Medulla oblongata (tissue), 1 donor: ENCODE data around the gene FAM181B.
"Not testable (repeated sequence)": the region's sequence is repeated elsewhere in the genome, so short reads cannot be mapped to it uniquely, and the experiment has no call there.

ENCODE experiments used
- DNase-seq: peaks from one replicate; pipeline ENCODE4 v3.0.0-alpha.2; 2015; ENCODE audit errors: extremely low spot score

Gene FAM181B

DNA sequence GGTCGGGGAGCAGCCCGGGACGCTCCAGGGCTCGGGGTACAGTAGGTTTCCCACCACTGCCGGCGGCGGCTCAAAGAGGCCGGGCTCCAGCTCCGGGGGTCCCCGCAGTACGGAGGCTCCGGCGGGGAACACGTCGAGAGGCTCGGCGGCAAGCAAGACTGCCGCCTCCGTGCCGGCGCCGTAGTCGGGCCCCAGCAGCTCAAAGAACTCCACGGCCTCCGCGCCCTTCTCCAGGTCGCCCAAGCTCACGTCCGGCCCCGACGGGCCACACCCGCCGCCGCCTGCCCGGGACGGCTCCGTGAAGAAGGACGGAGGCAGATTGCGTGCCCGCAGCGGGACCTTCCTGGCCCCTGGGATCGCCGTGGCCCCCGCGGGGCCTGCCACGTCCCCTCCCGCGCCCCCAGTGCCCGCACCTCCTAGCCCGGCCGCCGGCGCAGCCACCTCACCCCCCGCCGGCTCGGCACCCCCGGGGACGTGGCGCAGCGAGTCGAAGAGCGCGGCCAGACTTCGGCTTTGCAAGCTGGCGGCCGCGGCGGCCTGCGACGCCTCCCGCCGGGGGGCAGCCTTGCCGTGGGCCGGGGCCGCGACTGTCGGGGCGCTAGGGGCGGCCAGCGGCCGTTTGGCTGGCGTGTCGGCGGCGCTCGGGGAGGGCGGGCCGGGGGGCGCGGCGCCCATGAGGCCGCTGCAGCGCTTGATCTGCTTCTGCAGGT lies 775 bp downstream of the FAM181B start:
- DNase-seq = no peak

DNA sequence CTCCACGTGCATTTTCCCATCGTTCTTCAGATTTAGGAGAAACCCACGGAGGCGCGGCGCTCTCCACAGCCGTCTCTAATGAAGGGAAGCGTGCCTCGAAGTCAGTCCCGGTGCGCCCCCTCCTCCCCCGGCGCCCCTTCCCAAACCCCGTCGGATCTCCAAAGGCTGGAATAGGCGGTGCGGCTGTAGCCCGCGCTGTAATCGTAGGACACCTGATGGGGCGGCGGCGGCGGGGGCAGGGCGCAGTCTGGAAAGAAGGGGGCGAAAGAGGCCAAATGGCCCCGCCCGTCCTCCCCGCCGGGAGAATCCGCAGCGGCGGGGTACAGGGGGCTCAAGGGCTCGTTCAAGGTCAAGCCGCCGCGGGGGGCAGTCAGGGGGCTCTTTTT lies 1.3 kb downstream of the FAM181B start:
- no peak for DNase-seq

DNA sequence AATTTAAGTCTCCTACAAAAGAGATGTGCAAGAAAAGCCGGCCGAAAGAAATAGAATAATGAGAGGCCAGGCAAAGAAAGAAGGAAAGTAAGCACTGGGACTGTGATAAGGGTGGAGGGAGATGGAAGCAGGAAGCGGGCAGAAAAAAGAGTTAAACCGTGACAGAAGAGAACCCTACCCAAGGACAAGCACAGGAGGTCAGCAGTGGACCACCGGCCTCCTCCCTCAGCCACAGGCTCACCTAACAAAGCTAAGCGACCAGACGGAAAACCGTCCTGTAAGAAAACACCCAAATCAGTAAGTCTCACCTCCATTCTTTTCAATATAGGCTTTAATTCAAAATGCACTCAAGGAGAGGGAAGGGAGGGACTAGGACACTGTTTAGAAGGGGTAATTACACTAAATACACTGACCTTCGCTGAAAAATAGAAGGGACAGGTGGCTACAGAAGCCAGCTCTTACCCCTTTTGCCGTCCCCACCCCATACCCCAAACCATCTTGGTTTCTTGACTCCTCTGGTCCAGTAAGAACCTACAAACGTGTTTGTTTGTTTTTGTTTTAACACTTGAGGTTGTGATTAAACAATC lies 1.9 kb downstream of the FAM181B start:
- DNase-seq = no peak

DNA sequence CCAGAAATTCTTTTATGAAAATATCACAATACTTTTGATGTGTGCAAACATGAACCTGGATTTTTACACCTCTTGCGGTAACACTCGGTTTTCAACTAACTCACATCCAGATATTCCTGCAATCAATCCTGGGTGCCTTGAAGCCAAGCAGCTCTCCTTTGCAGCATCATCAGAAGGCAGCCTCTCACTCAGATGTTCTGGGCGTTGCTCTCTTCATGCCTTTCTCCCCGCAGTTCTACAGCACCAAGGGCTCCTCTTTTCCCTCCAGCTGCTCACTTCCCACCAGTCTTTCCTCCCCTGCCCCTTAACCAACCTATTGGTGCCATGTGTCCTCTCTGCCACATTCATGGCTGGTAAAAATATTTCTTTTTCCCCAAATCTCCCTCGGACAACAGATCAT lies 2.9 kb downstream of the FAM181B start:
- DNase-seq = no peak

DNA sequence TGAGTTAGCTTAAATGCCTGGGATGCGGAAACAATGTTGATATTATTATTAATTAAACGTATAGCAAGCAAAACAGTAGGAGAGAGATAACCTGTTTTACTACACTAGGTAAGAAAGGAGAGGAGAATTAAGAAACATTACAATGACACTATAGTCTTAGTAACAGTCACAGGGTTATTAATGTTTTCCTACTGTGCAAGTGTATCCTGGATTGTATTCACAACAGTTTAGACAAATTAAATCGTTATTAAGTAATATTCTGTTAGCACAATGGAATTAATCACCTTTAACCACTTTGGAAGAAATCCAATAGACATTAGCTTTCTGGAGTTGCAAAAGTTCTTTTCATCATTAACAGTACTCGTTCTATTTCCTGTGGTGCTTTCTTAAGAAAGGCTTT lies 3.4 kb downstream of the FAM181B start:
- no peak for DNase-seq

DNA sequence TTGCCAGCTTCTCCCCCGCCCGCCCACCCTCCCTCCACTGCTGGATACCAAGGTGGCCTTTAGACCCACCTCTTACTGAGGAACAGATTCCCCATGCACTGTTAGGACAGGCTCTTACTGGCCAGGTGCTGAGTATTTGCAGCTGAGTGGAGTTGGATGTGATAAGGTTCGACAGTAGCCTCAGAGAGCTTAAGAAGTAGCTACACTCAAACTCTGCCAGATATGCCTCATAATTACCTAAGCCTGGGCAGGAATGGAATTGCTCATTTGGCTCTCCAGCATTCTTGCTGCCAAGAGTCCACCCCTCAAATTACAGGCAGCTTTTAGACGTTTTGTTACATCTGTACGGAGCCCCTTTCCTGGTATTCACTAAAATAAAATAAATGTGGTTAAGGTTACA lies 9.6 kb downstream of the FAM181B start:
- no peak for DNase-seq

DNA sequence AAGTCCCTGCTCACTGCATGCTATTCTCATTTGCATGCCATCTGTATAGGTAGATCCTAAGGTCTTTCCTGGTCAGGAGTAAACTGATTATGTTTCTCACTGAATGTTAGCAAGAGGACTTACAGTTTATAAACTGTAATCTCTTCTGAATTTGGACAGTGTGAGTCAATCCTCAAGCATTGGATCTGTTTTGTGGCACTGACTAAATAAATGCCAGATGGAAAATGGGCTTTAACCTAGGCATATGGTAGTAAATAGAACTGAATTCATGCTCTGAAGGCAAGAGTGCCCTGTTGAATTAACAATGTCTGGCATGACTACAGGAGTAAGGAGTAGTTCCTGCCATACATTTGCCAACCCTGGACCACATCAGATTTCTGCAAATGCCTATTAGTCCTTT lies 11.4 kb downstream of the FAM181B start:
- no peak for DNase-seq

DNA sequence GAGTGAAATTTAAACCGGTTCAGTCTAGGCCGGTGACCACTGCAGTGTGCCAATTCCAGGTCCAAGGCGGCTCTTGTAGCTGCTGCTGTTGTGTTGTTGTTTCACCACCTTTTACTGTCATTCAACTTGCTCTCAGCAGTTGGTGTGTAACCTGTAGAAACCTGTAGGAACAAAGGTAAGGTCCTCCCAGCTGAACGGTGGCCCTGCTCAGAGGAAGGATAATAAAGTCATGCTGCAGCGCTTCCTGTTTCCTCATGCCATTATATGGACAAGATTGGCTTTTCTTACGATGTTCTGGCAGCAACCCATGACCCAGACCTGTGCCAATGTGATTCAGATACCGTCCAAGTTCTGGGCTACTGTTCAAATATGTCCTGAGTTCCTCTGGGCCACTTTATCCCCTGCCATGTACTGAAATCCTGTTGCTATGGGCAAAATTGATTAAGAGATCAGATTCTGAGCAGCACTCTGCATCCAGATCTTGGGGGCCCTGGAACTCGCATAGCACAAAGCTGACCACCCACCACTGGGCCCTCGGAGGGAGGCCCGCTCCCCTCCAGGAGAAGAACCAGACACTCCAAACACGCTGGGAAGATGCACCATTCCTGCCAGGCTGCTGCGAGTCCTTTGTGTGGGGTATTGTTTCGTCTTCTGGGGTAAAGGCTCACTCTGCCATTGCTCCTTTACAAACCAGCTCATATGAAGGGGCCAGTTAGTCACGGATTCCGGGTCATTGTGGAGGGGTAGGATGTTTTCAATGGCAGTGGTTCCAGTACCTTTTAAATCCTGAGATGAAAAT lies 13.2 kb downstream of the FAM181B start:
- DNase-seq = no peak

DNA sequence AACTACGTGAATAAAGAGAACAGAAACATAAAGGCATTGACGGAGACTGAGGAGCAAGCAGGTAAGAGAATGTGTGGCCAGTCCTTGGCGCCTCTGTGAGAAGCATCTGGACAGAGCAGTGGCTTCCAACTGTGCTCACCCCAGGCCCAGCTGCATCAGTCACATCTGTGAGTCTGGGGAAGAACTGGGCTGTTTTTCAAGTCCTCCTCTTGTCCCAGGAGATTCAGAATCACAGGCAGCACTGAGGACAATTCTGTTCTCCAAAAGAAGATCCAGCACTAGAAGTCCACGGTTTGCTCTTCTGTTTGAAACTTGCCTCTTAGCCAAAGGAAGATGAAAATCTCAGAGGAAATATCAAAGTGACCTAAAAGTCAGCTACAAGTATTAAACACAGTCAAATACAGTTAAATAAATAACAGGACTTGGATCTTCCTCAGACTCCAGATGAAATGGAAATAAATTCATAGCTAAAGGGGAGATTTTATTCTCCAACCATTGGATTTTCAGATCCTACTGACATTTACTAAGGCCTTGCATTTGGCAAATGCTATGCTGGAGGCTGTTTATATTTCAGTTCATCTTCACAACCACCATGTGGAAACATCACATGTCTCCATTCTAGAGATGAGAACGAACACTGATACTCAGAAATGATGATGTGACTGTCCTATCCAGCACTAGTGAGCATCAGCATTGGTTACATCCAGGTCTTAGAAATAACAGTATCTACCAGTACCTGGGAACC lies 14.1 kb downstream of the FAM181B start:
- peak; percentile 71 for DNase-seq

DNA sequence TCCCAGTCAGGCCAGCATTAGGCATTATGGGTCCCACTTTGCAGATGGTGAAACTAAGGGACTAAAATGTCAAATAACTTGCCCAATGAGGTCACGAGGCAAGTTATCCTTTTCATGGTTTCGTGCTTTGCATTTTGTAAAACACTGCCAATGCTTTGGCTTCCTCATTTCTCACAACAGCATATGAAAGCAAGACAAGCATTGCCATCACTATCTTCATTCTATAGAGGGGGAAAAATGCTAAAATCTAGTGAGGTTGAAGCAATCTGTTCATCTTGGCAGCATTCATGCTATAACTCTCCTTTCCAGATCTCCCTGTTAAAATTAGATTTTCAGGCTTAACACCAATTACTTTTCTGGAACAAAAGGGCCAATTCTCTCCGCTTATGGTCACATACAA lies 14.8 kb downstream of the FAM181B start:
- no peak for DNase-seq

DNA sequence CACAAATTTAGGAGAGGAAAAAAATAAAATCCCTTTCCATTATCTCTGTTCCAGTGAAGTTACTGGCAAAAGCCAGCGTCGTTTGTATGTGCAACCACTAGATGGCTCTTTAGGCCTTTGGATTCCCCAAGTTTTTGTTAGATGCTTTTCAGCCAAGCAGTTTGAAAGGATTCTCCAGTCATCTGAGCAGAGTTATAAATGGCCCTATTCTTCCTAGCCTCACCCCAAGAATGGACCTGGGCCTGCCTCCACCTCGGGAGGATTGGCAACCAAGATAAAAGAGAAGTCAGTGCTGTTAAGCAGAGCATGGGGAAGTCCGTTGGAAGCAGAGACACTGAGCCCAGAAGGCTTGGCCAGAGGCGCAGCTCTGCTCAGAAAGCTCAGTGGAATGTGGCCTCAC lies 15.4 kb downstream of the FAM181B start:
- DNase-seq = peak; percentile 96

DNA sequence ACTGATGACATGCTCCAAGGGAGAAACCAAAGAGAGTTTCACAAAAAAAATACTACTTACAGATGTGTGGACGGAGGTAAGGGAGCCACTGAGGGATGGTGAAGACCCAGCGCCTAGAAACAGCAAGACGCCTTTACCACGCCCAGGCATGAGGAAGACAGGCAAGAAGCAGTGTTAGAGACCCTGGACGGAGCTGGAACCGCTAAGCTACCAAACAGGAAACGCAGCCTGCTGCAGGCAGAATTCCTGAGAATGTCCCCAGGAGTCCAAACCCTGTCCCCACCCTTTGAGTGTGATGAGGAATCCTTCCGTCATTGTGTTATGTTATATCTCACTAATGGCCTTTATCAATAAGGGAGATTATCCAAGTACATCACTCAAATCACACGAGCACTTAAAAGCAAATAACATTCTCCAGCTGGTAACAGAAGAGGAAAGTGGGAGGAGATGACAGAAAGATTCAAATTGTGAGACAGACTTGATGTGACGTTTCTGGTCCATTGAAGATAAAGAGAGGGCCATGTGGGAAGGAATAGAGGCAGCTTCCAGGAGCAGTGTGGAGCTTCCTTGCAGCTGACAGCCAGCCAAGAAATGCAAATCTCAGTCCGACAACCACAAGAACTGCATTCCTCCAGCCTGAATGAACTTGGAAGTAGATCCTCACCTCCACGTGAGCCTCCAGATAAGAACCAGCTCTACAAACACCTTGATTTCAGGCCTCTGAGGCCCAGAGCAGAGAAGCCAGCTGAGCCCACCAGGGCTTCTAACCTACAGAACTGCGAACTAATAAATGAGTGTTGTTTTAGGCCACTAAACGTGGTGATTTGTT lies 19.1 kb downstream of the FAM181B start:
- no peak for DNase-seq

DNA sequence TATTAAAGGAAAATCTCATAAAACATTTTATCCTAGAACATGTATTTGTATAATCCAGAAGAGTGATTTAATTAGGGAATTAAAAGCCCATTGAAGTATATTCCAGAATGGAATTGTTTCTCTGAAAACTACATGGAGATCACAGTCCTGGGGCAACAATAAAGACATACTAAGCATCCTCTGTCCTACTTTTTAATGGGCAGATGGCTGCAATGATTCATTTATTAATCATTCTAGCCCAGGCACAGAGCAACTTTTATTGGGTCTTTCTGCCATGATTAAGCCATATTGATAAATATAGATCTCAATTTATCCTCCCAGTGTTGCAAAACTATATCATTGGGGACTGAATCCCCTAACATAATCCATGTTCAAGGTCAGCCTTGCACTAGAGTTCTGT lies 22.0 kb downstream of the FAM181B start:
- DNase-seq = no peak

DNA sequence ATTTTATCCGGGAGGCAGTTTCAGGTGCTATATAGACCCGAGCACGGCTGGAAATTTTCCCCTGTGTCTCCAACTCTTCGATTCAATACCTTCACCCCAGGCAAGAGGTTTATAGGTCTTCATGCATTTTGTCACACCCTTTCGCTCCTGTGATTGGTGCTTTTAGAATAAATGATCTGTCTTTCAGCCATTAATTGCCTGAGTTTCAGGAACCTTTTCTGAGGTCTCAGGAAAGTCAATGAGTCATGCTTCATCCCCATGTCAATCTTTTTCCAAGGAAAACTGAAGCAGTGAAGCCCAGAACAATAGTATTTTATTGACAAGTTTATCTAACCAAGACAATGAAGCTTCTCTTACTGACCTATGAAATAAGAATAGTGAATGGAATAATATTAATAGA lies 29.9 kb downstream of the FAM181B start:
- DNase-seq = no peak

DNA sequence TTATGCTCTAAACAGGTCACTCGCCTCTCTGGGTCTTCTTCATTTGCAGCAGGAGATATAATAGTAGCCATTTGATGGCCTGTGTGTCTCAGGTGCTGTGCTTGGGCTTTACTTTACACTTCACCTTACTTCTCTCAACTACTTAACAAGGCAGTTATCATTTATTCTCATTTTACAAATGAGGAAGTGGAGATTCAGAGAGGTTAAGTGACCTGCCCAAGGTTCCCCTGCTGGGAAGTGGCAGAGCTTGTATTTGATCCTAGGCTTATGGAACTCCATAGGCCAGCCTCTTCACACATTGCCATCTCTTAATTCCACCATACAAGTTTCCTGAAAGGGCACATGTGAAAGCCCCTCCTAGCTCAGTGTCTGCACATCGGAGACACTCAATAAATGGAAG lies 30.4 kb downstream of the FAM181B start:
- DNase-seq = no peak

DNA sequence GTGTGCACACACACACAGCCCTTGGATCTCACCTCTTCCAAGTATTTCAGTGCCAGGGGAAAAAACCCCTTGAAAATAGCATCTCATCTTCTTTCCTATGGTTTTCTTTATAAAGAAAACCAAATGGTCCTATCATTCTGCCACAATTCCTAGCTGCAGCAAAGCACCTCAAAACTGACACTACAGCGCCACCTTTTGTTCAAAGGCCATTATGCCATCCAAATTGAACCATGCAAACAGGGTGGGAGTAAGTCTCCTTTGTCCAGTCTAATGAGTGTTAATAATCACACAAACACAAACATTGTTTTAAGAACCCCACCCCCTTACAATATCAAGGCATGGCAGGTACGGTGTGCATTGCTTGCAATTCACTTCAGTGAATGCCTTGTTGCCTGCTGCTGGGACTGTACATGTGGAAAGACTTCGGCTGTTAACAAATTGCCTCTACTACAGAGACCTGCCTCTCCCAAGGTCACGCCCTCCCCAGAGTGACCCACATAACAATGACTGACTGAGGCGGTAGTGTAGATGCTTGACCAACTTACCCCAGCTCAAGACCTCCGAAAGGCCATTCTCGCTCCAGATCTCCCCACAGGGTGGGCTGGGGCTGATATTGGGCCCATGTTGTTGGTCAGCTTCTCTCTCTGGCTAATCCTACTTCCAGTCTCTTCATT lies 31.7 kb downstream of the FAM181B start:
- peak; percentile 80 for DNase-seq

DNA sequence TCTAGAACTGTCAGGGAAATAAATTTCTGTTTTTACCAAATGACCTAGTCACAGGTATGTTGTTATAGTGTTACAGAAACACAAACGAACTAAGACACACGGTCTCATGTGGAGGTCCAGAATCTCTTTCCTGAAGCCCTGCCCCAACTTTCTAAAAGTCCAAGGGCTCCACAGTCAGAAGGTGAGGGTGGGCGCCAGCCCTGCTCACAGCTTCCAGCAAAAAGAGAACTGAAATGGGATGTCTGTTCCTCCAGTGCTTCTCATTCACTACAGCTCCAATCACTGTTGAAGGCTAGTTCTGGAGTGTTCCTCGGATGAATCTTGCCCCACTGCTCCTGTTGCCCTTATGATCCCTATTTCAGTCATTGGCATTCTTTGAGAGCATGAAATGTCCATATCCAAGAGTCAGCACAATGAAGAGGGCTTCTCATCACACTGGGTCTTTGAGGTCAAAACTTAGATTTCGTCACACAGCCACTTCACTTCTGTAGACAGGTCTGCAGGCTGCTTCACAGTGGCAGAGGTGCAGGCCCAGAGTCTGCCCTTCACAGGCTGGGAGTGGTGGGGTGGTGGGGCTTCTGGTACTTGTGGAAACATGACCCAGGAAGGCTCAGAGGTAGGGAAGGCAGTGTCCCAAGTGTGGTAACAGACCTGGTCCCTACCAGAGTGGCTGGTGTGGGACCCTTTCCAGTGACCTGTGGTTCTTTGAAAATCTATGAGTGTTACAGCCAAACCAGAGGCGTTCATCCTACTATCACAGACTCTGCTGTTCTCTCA lies 34.9 kb downstream of the FAM181B start:
- no peak for DNase-seq

DNA sequence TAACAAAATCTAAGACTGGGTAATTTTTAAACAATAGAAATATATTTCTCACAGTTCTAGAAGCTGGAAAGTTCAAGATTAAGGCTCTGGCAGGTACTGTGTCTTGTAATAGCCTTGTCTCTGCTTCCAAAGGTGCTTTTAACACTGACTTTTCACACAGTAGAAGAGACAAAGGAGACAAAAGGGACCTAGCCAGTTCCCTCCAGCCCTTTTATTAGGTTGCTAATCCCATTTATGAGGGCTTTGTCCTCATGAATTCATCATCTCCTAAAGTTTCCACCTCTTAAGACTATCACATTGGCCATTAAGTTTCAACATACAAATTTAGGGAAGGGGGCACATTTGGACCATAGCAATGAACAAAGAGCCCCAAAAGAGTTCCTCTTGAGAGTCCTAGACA lies 40.7 kb downstream of the FAM181B start:
- DNase-seq = no peak

DNA sequence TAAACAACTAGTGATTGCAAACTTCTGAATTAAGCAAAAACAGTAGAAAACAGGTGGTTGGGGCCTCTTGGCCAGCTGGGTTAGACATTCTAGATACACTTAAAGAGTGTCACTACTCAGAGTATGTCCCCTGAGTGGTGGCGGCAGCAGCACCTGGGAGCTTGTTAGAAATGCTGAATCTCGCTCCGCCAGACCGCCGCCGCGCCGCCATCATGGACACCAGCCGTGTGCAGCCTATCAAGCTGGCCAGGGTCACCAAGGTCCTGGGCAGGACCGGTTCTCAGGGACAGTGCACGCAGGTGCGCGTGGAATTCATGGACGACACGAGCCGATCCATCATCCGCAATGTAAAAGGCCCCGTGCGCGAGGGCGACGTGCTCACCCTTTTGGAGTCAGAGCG lies 44.3 kb downstream of the FAM181B start:
- DNase-seq = not testable (repeated sequence)

DNA sequence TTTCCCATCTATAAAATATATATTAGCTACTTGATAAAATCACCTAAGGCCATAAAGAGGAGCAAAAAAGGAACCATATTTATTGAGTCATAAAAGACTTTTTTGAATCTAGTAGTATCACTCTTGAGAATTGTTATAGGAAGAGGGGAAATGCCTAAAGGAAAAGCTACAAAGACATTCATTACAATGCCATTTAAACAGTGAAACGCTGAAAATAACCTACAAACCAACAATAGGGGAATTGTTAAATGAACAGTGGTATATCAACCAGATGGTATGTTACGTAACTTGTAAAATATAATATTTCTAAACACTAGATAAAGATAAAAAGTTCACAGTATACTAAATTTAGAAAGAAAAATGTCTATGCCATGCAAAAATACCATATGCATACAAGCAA lies 47.5 kb downstream of the FAM181B start:
- no peak for DNase-seq
